ENCODE data around the gene PAK2.
"Not testable (repeated sequence)": the region's sequence is repeated elsewhere in the genome, so short reads cannot be mapped to it uniquely, and the experiment has no call there.

Gene PAK2

DNA sequence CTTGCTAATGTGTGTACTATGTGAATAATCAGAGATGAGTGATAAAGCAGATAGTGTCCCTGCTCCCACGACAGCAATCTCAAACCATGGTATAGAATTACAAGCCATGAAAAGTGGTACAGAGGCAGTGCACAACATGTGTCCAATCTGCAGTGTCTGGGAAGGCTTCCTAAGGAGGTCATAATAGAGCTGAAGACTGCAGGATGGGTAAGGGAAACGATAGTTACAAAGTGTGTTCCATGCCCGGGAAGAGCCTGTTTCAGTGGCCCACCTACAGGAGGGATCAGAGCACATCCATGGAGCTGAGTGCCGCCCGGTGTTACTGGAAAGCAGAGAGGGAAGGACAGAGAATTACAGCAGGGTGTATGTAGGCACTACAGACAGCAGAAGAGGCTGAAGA is 48.9 kb downstream of the PAK2 start:
- FAIRE-seq, result no peak

DNA sequence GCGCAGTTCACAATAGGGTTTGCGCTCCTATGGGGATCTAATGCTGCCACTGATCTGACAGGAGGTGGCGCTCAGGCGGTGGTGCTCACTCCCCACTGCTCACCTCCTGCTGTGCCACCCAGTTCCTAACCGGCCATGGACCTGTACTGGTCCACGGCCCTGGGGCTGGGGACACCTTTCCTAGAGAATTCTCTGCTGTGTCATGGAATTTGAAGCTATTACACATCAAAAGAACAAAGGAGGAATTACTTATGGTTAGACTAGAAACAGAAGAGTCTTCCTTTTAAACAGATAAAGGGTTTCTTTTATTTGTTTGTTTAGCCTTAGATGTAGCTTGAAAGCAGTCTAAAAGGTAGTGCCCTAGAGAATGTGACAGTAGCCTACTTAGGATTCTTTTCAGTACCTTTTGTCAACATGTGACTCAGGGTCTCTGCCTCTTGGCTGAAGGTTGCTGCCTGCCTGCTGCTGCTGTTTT is 50.3 kb downstream of the PAK2 start:
- FAIRE-seq, result no peak

DNA sequence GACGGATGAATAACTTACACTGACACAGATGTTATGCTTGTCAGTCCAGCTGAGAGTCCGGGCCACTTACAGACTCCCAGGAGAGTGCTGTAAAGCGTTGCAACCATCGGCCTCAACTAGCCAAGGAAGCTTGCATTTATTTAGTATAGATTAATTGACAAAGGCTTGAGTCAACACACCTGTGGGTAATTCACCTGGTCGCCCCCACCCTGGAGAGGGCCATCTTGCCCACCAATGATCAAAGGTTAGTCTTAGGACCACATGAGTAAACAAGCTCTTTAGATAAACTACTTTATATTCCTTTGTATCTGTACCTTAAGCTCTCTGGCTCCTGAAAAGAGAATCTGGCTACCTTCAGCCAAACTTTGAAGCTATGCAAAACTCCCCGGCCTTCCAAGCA is 51.0 kb downstream of the PAK2 start:
- FAIRE-seq, result no peak

DNA sequence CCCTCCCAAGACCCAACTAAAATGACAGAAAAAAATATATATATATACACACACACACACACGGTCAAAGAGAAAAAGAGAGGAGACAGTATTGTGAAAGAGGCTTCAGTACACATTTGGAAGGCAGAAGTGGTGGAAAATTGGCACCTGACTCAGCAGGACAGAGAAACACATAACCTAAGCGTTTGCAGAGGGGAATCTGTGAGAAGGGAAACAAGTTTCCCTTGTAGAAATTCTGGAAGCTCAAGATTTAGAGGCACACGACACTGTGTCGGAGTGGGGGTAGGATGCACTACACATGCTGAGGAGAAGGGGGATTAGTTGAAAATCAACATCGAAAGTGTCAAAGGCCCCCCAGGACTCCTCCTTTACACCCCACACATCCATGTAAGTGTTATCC is 53.1 kb downstream of the PAK2 start:
- FAIRE-seq, result no peak

DNA sequence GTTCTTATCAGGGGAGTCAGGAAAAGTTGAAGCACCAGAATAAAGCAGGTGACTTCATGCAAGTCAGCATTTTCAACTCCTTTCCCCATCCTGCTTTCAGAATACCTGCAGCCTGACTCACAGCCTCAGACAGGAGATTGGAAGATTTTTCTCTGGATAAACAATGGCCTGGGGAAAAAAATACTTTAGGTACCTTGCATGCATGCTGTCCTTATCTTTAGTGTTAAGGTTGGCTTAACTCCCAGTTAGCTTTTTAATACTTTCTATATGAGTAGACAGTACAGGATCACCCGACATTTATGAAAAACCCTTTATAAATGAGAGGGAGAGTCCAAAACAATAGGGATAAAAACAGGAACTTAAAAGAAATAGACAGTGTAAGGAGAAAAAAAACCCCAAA is 53.6 kb downstream of the PAK2 start:
- FAIRE-seq, result no peak

DNA sequence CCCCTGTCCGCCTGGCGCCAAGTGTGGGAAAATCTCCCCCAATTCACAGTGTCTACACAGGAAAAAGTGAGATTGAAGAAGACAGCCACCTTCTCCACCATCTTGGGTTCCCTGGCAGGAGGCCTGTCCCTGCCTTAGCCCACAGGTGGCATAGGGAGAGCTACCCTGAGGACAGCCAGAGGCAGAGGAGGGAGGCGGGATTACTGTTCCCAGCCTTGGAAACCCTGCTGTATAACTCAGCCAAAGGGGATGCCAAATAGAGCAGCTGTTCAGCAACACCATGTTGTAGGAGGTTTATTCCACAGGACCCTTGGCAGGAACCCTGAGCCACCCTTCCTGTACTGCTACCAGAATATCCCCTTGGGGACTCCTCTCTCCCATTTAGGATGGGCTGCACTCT is 54.8 kb downstream of the PAK2 start:
- FAIRE-seq, result no peak

DNA sequence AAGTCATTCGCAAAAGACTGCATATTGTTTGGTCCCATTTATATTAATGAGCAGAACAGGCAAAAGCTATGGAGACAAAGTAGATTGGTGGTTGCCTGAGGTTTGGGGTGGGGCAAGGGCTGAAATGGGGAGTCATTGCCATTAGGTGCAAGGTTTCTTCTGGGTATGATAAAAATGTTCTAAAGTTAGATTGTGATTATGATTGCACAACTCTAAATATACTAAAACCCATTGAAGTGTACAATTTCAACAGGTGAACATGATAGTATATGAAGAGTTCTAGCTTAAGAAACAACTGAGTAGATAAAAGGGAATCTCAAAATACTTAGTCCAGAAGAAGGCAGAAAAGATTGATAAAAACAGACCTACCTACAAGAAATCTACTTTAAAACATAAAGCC is 56.7 kb downstream of the PAK2 start:
- FAIRE-seq, result no peak

DNA sequence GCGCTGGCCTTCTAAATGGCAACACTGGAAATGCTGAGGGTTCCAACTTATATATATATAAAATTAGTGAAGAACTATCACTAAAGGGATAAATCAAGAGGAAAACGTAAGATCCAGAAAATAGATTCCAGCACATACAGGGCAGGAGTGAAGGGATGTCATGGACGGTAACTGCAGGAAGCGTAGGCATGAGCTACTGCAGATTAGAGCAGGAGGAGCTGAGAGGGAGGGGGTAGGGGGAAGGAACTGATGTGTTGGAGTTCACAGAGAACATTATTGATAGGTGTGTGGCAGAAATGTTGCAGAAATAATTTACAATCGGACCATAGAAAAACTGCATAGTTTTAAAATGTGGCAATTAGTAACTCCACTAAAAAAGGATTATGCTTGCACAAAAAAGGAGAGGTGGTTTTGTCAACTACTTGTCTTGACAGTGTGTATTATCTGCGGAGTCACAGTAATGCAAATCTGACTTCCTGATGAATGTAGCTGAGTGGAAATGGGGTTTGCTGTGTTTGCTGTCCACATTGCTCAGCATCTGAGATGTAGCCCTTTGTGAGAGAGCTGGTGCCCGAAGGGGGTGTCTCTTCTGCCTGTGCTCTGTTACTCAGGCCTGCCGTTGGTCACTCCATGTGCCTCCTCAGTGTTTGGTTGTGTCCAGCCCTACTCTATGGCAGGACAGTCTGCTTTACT is 61.2 kb downstream of the PAK2 start:
- FAIRE-seq, result no peak

DNA sequence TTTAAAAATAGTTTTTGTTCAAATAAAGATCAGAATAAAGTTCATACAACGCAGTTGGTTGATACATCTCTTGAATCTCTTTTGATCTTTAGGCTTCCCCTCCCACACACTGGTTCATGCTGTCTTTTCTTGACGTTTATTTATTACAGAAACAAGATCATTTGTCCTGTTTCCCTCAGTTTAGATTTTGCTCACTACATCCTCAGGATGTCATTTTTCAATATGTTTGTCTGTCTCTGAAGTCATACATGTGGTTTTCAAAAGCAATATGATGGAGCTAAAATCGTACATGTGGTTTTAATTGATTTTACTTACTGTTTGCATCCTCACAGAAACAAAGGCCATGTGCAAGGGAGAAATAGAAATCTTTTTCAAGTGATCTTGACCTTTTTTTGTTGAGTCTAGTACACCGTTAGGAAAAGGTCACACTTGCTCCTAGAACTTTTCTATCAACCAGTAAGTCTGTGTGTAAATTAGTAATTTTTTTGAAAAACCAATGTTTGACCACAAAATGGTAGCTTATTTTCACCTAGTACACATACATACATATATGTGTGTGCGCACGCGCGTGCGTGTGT is 64.3 kb downstream of the PAK2 start:
- no peak for FAIRE-seq

DNA sequence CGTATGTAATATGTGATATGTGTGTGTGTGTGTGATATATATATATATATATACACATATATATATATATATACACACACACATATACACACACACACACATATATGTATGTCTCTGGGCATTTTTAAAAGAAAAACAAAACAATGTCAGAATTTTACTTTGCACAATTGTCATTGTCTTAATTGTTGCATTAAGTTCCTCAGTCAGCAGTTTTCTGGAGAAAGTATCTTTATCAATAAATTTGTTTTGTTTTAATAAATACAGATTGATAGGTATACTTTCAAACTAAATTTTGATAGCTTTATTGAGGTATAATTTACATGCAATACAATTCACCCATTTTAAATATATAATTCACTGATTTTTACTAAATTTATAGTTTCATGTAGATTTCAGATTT is 65.1 kb downstream of the PAK2 start:
- no peak for FAIRE-seq

DNA sequence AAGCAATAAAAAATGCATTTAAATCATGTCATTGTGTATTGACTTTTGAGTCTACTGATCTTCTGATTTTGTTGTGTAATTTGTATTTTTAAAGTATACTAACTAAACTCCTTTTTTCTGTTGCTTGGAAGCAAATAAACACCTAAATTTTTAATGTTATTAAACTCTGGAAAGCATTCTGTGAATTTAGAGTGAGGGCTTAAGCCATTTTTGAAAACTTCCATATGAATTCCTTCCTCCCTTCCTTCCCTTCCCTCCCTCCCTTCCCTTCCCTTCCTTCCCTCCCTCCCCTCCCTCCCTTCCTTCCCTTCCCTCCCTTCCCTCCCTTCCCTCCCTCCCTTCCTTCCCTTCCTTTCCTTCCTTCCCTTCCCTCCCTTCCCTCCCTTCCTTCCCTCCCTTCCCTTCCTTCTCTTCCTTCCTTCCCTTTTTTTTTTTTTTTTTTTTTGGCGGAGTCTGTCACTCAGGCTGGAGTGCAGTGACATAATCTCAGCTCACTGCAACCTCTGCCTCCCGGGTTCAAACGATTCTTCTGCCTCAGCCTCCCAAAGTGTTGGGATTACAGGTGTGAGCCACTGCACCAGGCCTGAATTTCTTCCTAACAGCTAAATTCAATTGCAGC is 71.4 kb downstream of the PAK2 start:
- FAIRE-seq, result no peak

DNA sequence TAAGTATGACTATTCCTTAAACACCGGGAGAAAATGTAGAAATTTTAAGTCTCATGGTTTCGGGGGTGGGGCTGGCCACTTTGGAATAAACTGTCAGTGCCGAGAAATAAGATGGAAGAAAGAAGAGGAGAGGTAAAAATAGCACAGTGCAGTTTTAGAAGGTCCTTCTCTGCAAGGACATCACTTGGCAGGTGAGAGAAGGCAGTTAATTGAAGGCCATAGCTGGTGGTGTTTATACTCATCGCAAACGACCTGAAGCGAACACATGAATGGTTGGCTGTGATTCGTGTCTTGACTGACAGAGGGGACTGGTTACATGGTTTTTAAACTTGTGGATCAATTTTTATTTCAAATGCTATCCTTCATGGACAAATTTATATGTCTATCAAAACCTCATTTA is 73.2 kb downstream of the PAK2 start:
- no peak for FAIRE-seq

DNA sequence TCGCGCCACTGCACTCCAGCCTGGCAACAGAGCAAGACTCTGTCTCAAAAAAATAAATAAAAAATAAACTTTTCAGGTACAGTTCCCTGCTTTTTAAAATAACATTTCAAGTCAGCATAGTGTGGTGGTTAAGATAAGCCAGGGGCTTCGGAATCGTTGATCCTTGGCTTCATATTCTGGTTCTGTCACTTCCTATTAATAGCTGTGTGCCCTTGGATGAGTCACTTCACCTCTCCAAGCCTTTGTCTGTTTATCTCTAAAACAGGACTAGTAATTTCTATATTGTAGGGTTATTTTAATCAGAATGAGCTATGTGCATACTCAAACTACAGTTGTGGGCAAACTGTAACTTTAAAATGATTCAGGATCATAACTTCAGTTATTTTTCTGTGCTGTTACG is 74.2 kb downstream of the PAK2 start:
- FAIRE-seq, result no peak

DNA sequence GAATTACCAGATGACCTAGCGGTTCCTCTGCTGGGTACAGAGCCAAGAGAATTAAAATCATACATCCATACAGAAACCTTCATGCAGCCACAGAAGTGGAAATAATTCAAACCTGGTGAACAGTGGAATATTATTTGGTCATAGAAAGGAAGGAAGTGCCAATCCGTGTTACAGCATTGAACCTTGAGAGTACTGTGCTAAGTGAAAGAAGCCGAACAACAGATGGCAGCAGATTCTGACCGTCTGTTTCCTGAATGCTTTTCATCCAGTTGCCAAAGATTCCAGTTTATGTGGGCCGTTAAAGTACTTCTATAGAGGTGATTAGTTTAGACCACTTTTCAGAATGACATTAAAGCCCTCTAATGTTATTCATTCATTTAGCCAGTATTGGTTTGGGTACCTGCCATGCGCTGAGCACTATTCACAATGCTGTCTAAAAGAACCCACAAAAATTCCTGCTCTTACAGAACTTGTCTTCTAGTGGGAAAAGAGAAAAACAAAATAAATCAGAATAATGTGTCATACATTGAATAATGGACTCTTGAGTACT is 82.2 kb downstream of the PAK2 start:
- FAIRE-seq, result no peak

DNA sequence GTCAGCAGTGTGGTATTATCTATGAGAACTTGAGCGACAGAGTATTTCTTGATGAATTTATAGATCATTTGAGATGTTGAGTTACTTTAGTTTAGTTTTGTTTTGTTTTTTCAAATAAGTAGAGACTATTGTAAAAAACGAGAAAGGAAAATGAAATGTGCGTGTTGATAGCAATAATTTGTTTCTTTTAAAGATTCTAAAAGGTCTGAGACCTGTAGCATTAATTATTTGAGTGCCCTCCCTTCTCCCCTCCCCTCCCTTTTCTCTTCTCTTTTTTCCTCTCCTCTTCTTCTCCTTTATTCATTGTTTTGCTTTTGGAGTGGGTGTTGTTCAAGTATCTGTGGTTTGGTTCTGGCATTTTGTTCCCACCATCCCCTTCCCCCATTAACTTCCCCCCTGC is 90.0 kb downstream of the PAK2 start:
- not testable (repeated sequence) for FAIRE-seq

DNA sequence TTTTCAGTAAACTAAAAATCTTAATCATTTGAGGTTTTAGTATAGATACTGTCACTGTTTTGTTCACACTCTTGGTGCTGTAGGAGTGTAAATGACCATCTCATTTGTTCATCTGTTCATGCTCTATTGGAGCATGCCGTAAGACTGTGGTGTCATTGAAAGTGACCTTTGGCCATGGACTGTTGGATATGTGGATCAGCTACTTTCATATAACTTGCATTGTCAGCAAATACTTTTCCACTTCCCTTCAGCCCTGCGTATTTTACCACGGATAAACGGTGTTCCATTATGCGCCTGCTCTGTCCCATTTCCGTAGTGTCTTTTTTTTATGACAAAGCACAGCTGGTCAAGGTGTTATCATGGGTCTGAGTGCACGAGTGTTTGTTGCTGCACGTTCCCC is 95.4 kb downstream of the PAK2 start:
- no peak for FAIRE-seq

DNA sequence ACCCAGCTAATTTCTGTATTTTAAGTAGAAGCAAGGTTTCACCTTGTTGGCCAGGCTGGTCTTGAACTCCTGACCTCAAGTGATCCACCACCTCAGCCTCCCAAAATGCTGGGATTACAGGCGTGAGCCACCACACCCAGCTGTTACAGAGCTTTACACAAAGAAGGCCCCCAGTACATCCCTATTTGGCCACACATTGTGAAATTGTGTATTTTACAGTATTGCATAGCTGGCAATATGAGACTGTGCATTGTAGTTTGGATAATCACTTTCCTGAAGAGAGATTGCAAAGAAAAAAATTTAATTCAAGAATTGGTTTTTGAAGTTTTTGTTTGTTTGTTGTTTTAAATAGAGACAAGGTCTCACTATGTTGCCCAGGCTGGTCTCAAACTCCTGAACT is 97.0 kb downstream of the PAK2 start:
- FAIRE-seq, result not testable (repeated sequence)

DNA sequence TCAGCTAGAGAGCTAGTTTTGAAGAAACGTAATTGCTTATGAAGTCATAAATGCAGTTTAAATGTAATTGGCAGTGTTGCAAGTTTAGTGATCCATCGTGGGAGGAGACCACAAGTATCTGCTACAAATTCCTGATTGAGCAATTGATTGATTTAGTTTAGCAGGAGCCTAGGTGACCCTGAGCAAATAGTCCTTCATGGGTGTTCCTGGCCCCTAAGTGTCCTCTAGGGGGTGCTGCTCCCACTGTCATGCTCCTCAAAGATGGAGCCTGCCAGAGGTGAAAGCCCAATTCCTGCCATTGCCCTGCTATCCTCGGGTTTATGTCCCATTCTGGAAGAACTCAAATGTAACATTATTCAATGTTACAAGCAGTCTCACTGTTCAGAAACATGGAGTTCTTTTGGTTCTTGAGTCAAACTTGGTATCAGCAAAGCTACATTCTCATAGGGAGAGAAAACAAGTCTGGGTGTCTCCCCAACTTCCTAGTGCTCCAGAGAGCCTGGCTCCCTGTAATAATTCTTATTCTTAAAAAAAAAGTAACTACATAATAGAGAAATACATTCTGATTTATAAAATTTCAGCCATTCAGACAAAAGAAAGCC is 98.3 kb downstream of the PAK2 start:
- no peak for FAIRE-seq

DNA sequence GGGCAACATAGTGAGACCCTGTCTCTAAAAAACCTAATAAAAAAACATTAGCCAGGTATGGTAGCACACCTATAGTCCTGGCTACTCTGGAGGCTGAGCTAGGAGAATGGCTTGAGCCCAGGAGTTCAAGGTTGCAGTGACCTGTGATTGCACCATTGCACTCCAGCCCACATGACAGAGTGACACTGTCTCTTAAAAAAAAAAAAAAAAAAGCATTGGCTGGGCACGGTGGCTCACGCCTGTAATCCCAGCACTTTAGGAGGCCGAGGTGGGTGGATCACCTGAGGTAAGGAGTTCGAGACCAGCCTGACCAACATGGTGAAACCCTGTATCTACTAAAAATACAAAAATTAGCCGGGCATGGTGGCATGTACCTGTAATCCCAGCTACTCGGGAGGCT is 99.7 kb downstream of the PAK2 start:
- FAIRE-seq, result not testable (repeated sequence)

DNA sequence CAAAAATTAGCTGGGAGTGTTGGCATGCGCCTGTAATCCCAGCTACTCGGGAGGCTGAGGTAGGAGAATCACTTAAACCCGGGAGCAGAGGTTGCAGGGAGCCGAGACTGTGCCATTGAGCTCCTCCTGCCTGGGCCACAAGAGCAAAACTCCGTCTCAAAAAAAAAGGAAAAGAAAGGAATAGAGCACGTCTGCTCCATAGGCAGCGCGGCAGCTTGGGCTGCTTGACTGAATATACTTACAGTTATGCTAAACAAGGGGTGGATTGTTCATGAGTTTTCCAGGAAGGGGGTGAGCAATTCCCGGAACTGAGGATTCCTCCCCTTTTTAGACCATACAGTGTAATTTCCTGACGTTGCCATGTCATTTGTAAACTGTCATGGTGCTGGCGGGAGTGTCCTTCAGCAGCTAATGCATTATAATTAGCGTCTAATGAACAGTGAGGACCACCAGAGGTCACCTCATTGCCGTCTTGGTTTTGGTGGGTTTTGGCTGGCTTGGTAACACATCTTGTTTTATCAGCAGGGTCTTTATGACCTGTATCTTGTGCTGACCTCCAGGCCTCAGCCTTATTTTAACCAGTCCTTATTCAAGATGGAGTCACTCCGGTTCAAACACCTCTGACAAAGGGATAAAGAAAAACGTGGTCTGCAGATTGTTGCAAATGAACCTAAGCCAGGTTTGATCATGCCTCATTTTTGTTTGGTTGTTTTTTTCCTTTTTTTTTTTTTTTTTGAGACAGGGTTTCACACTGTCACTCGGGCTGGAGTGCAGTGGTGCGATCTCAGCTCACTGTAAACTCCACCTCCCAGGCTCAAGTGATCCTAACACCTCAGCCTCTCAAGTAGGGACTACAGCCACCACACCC is 103.1 kb downstream of the PAK2 start:
- FAIRE-seq, result no peak

DNA sequence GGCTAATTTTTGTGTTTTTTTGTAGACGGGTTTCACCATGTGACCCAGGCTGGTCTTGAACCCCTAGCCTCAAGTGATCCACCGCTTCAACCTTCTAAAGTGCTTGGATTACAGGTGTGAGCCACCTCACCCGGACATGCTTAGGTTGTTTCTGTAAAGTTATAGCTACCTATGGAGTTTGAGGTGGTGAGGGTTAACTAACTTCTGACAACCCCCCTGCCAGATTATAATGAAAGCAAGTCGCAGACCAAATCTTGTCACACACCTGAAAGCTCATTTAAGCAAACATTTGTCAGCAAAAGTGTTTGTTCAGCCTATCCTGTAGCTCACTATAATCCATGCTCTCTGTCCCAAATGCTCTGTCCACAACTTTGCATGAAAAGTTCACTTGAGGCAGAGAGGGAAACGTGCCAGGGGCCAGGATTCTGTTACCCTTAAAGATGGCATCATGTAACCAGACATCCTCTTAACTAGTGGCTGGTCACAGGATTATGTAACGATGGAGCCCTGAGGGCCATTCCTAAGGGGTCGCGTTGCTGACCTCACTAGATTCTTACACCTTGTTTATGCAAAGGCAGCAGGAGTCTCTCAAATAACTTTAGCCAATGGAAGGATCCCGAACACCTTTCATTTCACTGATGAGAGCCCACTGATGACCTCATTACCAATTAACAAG is 103.9 kb downstream of the PAK2 start:
- FAIRE-seq, result no peak

Measured in TTC549 (cell line).